Measurements from ENCODE around the gene ZNF234.

GRCh38 chr19:44180968-44181367 is 39.6 kb downstream of the ZNF234 start:
- TF ChIP-seq CTCF (IDR thresholded peaks at IDR 0.05; ENCODE audit: control extremely low read depth in 1 of 3, insufficient read depth in 1 of 3, low read depth in 1 of 3, low read length in 3 of 3): no peak
- no peak for TF ChIP-seq POU5F1 (IDR thresholded peaks at IDR 0.05; ENCODE audit: low read depth, low read length)
